NB4 (cell line): ENCODE results near the gene CCNO.

Experiments
- DNase-seq: peaks from one replicate; pipeline ENCODE4 v3.0.0; 2010; ENCODE audit warnings: low read depth
- H3K4me3 ChIP-seq: one replicate; pipeline ENCODE4 v1.5.1; 2011; ENCODE audit warnings: mild to moderate bottlenecking, low read depth, low read length, moderate library complexity
- MYC ChIP-seq: IDR thresholded peaks from 2 replicates; pipeline ENCODE4 v1.6.1; 2011; ENCODE audit warnings: low read depth, low read length
- POLR2A ChIP-seq: IDR thresholded peaks from 2 replicates; pipeline ENCODE4 v1.6.1; 2011; ENCODE audit warnings: mild to moderate bottlenecking; ENCODE audit not compliant: insufficient read length; ENCODE audit errors: extremely low read depth
- TF ChIP-seq, protein P1 (sequence below): IDR thresholded peaks from one replicate; pipeline ENCODE4 v1.5.1; 2012; ENCODE audit warnings: low read depth, low read length

CCNO gene

GRCh38 chr5:55188656-55189540, 44.5 kb downstream of the CCNO start:
- no peak overlapping the region for H3K4me3 ChIP-seq
- DNase-seq: no peak
- TF ChIP-seq POLR2A: no peak

DNA sequence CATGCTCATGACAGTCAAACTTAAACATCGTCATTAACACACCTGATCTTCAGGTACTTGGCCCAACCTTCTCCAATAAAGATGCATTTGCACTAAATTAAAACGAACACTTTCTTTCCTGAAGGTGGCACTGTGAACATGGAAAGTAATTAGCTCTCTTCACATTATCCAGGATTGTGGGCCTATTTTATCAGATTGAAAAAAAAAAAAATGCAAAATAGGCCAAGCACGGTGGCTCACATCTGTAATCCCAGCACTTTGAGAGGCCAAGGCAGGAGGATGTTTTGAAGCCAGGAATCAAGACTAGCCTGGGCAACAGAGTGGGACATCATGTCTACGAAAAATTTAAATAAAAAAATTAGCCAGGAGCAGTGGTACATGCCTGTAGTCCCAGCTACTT, 46.0 kb downstream of the CCNO start:
- DNase-seq: peak; percentile 35
- H3K4me3 ChIP-seq: no peak overlapping the region
- TF ChIP-seq, protein P1, sequence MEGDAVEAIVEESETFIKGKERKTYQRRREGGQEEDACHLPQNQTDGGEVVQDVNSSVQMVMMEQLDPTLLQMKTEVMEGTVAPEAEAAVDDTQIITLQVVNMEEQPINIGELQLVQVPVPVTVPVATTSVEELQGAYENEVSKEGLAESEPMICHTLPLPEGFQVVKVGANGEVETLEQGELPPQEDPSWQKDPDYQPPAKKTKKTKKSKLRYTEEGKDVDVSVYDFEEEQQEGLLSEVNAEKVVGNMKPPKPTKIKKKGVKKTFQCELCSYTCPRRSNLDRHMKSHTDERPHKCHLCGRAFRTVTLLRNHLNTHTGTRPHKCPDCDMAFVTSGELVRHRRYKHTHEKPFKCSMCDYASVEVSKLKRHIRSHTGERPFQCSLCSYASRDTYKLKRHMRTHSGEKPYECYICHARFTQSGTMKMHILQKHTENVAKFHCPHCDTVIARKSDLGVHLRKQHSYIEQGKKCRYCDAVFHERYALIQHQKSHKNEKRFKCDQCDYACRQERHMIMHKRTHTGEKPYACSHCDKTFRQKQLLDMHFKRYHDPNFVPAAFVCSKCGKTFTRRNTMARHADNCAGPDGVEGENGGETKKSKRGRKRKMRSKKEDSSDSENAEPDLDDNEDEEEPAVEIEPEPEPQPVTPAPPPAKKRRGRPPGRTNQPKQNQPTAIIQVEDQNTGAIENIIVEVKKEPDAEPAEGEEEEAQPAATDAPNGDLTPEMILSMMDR: peak; percentile 24
- no peak for TF ChIP-seq MYC
